Smooth muscle cell (in vitro differentiated cells): Measurements from ENCODE around the gene NAGPA. TPM values are rescaled to one million over a fixed set of nuclear protein-coding genes. Genes with fewer than 3 reads are reported as not detected.
"Not testable (repeated sequence)": the region's sequence is repeated elsewhere in the genome, so short reads cannot be mapped to it uniquely, and the experiment has no call there.

Experiments
- DNase-seq: peaks from one replicate; lab custom pipeline; 2025; ENCODE audit not compliant: unreplicated experiment; lab: John Stamatoyannopoulos, UW
- H2AFZ ChIP-seq: fragments of 200-600 bp; sonication (generic); 2 replicates; pipeline ENCODE4 v1.6.0; 2016; ENCODE audit warnings: antibody characterized with exemption, low read depth, mild to moderate bottlenecking
- H3F3A ChIP-seq: fragments of 200-600 bp; sonication (generic); 2 replicates; pipeline ENCODE4 v1.6.0; 2017; ENCODE audit warnings: antibody characterized with exemption, low read depth
- H3K27ac ChIP-seq: fragments of 200-600 bp; sonication (generic); 2 replicates; pipeline ENCODE4 v1.5.1; 2016; ENCODE audit warnings: low read depth, mild to moderate bottlenecking
- H3K27me3 ChIP-seq: fragments of 200-600 bp; sonication (generic); 2 replicates; pipeline ENCODE4 v1.6.1; 2016; ENCODE audit warnings: low read depth, mild to moderate bottlenecking
- H3K36me3 ChIP-seq: fragments of 200-600 bp; sonication (generic); 2 replicates; pipeline ENCODE4 v1.5.1; 2016; ENCODE audit warnings: low read depth
- H3K4me1 ChIP-seq: fragments of 200-600 bp; sonication (generic); 2 replicates; pipeline ENCODE4 v1.5.1; 2016; ENCODE audit warnings: low read depth
- H3K4me2 ChIP-seq: fragments of 200-600 bp; sonication (generic); 2 replicates; pipeline ENCODE4 v1.6.0; 2016; ENCODE audit warnings: mild to moderate bottlenecking
- H3K4me3 ChIP-seq: fragments of 200-600 bp; sonication (generic); 2 replicates; pipeline ENCODE4 v1.5.1; 2016; ENCODE audit warnings: mild to moderate bottlenecking
- H3K79me2 ChIP-seq: fragments of 200-600 bp; sonication (generic); 2 replicates; pipeline ENCODE4 v1.6.0; 2016; ENCODE audit warnings: low read depth, mild to moderate bottlenecking
- H3K9ac ChIP-seq: fragments of 200-600 bp; sonication (generic); 2 replicates; pipeline ENCODE4 v1.6.0; 2016; ENCODE audit warnings: low read depth
- H3K9me3 ChIP-seq: fragments of 200-600 bp; sonication (generic); replicated peaks from 2 replicates; pipeline ENCODE4 v1.5.1; 2016; ENCODE audit warnings: low read depth
- H4K20me1 ChIP-seq: fragments of 200-600 bp; sonication (generic); 2 replicates; pipeline ENCODE4 v1.6.0; 2016; ENCODE audit warnings: low read depth
- CTCF ChIP-seq: fragments of 200-600 bp; sonication (generic); IDR thresholded peaks from 2 replicates; pipeline ENCODE4 v1.5.1; 2017; ENCODE audit warnings: borderline replicate concordance, mild to moderate bottlenecking, antibody characterized with exemption; ENCODE audit not compliant: insufficient read depth, poor library complexity, severe bottlenecking
- WGBS: methylation state at CpG from one replicate; pipeline ENCODE4 v1.1.7; 2016; ENCODE audit warnings: low lambda C conversion rate; 5-methylcytosine and 5-hydroxymethylcytosine counted together
- polyA plus RNA-seq: library from polyadenylated mRNA; unstranded; fragments of >200 nt; fragmentation: Nextera tagmentation; extraction: Ambion mirVana; gene quantifications from 2 replicates; pipeline ENCODE4 v1.2.1, GENCODE V29; 2016
- total RNA-seq: library from RNA; depleted of rRNA; stranded (reverse); fragments of >200 nt; gene quantifications from 2 replicates; pipeline ENCODE4 v1.2.3, GENCODE V29; 2014

NAGPA gene
- 3.8 and 4.2 TPM in 2 replicates for total RNA-seq
- polyA plus RNA-seq: 5.4 and 10.0 TPM in 2 replicates

- WGBS: 2% methylated on average over 101 of the region's 104 CpGs
- H3K9ac ChIP-seq: peak within 1 kb of the TSS; percentile 83
These were observed at the start of gene NAGPA for GRCh38 chr16:5033256-5034166. Gene NAGPA (minus strand): TSS chr16:5033935. CDS start chr16:5033914, 21 bp downstream.

GRCh38 chr16:5080996-5081395 is 47.3 kb upstream of the NAGPA start:
- 94% methylated on average over 9 of the region's 9 CpGs for WGBS
- not testable (repeated sequence) for H3K27me3 ChIP-seq, H3K4me2 ChIP-seq, H3K9me3 ChIP-seq, H4K20me1 ChIP-seq, H3F3A ChIP-seq, H3K4me1 ChIP-seq, H3K9ac ChIP-seq, H3K79me2 ChIP-seq, H2AFZ ChIP-seq, DNase-seq, H3K36me3 ChIP-seq, H3K4me3 ChIP-seq, H3K27ac ChIP-seq

More at GRCh38 chr16:5033256-5034166, at the start of gene NAGPA:
- Histone ChIP-seq H3K9me3 (no peaks in the 10 kb centered on the region), H3K4me1 (peaks cover 7% of the 10 kb centered on the region), H4K20me1 (no peaks in the 10 kb centered on the region), H2AFZ (peak within 1 kb of the TSS; percentile 97), H3K36me3 (no peaks in the 10 kb centered on the region), H3K27ac (peak within 1 kb of the TSS; percentile 29), H3F3A (no peaks in the 10 kb centered on the region), H3K4me3 (peak within 1 kb of the TSS; percentile 93), H3K4me2 (peak within 1 kb of the TSS; percentile 93), H3K27me3 (no peaks in the 10 kb centered on the region), H3K79me2 (no peaks in the 10 kb centered on the region)
- peak; percentile 44 for DNase-seq
- no peak for TF ChIP-seq CTCF

- not testable (repeated sequence) for H3K9me3 ChIP-seq, H3K9ac ChIP-seq, H3K27me3 ChIP-seq, H2AFZ ChIP-seq, H3F3A ChIP-seq, DNase-seq, H3K27ac ChIP-seq, H3K36me3 ChIP-seq, H3K4me3 ChIP-seq, H3K4me2 ChIP-seq, H3K4me1 ChIP-seq, H4K20me1 ChIP-seq, H3K79me2 ChIP-seq
- WGBS: 94% methylated on average over 12 of the region's 12 CpGs
These were observed 46.7 kb upstream of the NAGPA start for GRCh38 chr16:5080461-5080860.

- Histone ChIP-seq H3K36me3 (no peaks in the 10 kb centered on the region), H3K9me3 (no peaks in the 10 kb centered on the region), H3K79me2 (peaks cover 4% of the 10 kb centered on the region), H4K20me1 (peaks cover 8% of the 10 kb centered on the region), H3K4me3 (no peak overlapping the region), H3K27ac (no peak overlapping the region), H3K4me2 (no peak overlapping the region), H3F3A (no peaks in the 10 kb centered on the region), H3K27me3 (no peaks in the 10 kb centered on the region), H3K9ac (no peak overlapping the region), H3K4me1 (no peaks in the 10 kb centered on the region), H2AFZ (no peak overlapping the region)
- over 99% methylated on average over 17 of the region's 17 CpGs for WGBS
- no peak for TF ChIP-seq CTCF
- no peak for DNase-seq
These were observed 44.9 kb upstream of the NAGPA start for GRCh38 chr16:5078626-5079025.
